HG03457 (cell line): Measurements from ENCODE around the gene KCTD11.
"Not testable (repeated sequence)": the region's sequence is repeated elsewhere in the genome, so short reads cannot be mapped to it uniquely, and the experiment has no call there.

Experiments
- ATAC-seq: cut with Tn5 transposase; IDR thresholded peaks from one replicate; pipeline ENCODE4 v1.9.1; 2021; ENCODE audit warnings: moderate number of reproducible peaks; ENCODE audit not compliant: unreplicated experiment

The KCTD11 gene

GRCh38 chr17:7322520-7323194 lies 29.3 kb upstream of the KCTD11 start:
- ATAC-seq, result no peak

- ATAC-seq, result no peak
Observed at GRCh38 chr17:7323731-7324437, 28.1 kb upstream of the KCTD11 start.

DNA sequence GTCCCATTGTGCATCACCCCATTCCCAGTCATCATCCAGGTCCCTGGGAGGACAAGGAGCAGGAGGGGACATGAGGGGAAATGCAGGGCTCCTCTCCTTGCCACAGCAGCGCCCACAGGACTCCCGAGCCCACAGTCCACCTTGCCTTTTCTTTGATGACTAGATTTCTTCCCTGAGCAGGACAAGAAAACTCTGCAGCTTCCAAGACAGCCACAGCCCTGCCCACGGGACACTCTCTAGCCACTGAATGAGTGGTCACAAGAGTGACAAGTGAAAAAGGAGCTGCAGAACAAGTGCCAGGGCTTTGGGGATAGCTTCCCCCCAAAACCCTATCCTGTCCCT lies 27.6 kb upstream of the KCTD11 start:
- no peak for ATAC-seq

- no peak for ATAC-seq
Observed at GRCh38 chr17:7325031-7325528, 26.9 kb upstream of the KCTD11 start.

DNA sequence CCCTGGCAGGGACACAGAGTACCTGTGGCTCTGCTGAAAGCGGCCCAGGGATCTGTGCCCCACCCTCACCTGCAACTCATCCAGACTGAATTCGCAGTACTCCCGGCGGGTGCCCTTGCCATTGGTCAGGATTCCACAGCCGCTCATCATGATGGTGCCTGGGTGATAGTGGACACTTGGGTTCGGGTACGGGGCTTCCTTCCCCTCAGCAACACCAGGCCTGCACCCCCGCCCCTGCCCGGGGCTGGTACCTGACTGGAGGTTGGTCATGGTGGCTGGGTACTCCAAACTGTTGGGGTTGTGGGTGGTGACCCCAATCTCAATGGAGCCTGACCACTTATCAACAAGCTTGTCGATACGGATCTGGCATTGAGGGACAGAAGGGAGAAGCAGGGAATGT lies 25.8 kb upstream of the KCTD11 start:
- ATAC-seq, result no peak

DNA sequence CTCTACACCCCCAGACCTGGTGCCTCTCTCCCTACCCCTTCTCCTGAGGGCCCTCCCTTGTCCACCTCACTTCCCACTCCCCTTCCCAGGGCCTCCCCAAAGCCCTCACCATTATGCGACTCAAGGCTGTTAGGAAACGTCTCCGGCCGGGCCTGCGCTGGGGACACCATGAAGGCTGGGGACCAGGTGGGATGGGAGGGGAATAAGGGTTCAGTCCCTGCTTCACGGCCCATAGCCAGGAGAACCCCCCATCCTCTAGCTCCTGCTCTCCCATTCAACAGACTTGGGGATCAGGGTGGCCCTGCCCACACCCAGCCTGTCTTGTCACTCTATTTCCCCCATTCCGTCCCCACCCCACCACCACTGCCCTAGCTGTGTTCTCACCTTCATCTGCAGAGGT lies 24.9 kb upstream of the KCTD11 start:
- ATAC-seq, result no peak

DNA sequence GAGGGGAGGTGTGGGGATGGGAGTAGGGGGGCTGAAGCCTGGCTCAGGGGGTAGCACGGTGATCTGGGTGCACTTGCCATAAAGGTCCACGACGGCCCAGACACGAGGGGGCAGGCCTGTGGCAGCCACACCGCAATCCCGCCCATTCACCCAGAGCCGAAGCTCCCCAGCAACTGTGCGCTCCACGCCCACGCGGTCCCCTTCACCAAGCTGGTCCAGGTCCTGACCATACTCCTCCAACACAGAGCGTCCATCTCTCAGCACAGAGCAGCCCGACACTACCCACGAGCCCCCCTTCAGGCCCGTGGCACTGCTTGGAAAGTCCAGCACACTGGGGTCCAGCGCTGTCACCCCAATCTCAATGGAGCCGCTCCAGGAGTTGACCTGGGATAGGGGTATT lies 24.5 kb upstream of the KCTD11 start:
- no peak for ATAC-seq

GRCh38 chr17:7328009-7328408 lies 24.0 kb upstream of the KCTD11 start:
- no peak for ATAC-seq

DNA sequence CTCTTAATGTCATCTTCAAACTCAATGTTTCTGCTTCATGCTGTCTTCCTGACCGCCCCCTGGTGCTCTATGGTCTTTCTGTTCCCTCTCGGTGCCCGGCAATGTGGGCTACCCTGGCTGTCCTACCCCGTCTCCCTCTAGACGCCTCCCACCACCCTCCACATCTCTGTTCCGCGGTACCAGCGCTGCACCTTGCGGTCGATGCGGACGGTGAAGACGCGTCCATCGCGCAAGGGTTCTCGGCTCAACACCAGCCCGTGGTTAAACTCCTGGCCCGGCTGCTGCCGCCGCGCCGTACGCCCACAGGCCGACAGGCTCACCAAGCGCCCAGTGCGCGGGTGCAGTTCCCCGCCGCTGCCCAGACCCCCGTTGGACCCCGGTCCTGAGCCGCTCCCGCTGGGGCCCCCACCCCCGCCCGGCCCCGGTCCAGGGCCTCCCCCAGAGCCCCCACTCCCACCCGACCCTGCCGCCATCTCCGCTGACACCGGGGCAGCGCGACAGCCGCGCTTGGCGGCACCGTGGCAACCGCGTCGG lies 23.1 kb upstream of the KCTD11 start, which contains the start of gene NEURL4:
NEURL4 (minus strand) TSS at position 496 of the 534 bp plus-strand sequence; CDS start at position 473, 23 bp downstream.
- no peak for ATAC-seq

- peak; percentile 47 for ATAC-seq
Observed at GRCh38 chr17:7329374-7329996, 22.5 kb upstream of the KCTD11 start.

- ATAC-seq, result peak; percentile 36
Observed at GRCh38 chr17:7329997-7330637, 21.8 kb upstream of the KCTD11 start.

DNA sequence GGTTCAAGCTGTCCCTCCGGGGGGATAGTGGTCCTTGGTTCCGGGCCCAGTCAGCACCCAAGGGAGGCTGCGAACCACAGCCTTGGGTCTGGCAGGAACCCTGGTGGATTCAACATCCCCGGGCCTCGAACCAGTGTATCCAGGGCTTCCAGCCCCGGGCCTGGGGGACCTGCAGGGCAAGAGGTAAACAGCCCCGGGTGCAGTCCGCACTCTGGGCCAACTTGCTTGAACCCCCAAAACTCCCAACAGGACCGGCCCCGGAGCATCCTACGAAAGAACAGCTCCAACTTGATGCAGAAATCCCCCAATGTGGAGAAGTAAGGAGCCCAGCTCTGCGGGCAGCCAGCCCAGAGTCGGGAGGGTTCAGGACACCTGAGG lies 21.3 kb upstream of the KCTD11 start:
- ATAC-seq, result no peak

DNA sequence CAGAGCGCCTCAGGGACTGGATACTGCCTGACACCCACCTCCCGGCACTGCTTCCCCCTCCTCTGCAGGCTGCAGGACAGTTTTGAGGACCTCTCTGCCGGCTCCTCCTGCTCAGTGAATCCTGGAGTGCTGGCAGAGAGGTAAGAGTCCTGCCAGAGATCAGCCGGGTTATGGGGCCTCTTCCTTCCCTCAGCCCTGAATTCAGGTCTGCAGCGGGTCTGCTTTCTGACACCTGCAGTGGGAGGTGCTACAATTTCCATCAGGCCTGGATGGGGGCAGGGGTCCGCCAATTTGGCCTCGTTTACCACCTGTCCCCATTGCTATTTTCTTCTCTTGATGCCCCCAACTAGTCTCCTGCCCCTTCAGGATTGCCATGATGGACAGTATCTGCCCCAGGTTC lies 19.9 kb upstream of the KCTD11 start:
- ATAC-seq, result no peak

DNA sequence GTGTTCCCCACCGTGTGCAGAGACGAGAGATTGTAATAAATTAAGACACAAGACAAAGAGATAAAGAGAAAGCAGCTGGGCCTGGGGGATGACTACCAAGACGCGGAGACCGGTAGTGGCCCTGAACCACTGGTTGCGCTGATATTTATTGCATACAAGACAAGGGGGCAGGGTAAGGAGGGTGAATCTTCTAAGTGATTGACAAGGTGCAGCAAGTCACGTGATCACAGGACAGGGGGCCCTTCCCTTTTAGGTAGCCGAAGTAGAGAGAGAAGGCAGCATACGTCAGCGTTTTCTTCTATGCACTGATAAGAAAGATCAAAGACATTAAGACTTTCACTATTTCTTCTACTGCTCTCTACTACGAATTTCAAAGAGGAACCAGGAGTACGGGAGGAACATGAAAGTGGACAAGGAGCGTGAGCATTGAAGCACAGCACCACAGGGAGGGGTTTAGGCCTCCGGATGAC lies 19.3 kb upstream of the KCTD11 start:
- ATAC-seq, result not testable (repeated sequence)

DNA sequence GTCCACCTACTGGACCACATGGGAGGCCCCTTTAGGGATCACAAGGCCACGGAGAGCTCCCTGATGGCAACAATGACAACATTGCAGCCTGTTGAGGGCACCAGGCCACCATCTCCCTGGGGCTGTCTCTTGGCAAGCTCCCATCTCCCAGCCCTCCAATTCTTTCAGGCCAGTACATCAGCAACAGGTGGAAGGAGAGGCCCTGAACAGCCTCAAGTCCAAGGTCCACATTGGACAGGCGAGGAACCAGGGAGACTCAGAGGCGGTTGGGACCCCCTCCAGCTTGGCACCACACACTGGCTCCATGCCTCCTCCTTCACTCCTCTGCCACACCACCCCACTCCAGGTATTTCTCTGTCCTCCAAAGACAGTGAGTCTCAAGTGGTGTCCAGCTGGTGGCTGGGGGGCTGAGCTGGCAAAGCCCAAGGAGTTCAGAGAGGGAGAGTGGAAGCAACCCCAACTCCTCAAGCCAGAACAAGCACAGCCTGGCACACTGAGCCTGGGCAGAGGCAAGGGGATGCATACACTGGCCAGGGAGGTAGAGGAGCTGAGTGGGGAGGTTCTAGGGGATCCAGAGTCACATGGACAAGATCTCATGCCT lies 16.9 kb upstream of the KCTD11 start:
- no peak for ATAC-seq

- not testable (repeated sequence) for ATAC-seq
Observed at GRCh38 chr17:7335765-7336164, 16.2 kb upstream of the KCTD11 start.

- ATAC-seq, result no peak
Observed at GRCh38 chr17:7336240-7337175, 15.5 kb upstream of the KCTD11 start, which contains the start of gene ACAP1. TSS of gene ACAP1 (plus strand) at chr17:7336529. CDS start at chr17:7336735, 206 bp downstream.

DNA sequence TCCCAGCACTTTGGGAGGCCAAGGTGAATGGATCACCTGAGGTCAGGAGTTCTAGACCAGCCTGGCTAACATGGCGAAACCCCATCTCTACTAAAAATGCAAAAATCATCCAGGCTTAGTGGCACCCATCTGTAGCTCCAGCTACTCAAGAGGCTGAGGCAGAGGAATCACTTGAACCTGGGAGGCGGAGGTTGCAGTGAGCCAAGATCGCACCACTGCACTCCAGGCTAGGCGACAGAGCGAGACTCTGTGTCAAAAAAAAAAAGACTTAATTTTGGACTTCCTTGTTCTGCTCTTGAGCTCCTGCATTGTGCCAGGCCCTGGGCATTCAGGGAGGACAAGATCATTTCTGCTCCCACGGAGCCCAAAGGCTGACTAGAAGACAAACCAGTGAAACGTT lies 14.4 kb upstream of the KCTD11 start:
- not testable (repeated sequence) for ATAC-seq

- no peak for ATAC-seq
Observed at GRCh38 chr17:7340179-7340578, 11.8 kb upstream of the KCTD11 start.

DNA sequence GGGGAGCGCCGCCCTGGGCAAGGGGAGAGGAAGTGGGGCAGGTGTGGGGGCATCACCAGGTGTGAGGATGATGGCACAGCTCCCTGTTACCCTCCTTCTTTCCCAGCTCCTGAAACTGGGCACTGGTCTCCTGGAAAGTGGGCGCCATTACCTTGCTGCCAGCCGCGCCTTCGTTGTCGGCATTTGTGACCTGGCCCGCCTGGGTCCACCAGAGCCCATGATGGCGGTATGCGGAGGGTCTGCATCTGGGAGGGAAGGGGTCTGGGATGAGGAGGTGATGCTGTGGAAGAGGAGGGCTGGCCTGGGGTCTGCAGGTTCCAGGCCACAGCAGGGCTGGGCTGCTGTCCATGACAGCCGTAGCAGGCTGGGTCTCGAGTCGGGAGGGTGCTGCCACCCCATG lies 10.1 kb upstream of the KCTD11 start:
- ATAC-seq, result no peak
